ENCODE results near the gene NBPF12.
"Not testable (repeated sequence)": the region's sequence is repeated elsewhere in the genome, so short reads cannot be mapped to it uniquely, and the experiment has no call there.

NBPF12 gene, protein sequence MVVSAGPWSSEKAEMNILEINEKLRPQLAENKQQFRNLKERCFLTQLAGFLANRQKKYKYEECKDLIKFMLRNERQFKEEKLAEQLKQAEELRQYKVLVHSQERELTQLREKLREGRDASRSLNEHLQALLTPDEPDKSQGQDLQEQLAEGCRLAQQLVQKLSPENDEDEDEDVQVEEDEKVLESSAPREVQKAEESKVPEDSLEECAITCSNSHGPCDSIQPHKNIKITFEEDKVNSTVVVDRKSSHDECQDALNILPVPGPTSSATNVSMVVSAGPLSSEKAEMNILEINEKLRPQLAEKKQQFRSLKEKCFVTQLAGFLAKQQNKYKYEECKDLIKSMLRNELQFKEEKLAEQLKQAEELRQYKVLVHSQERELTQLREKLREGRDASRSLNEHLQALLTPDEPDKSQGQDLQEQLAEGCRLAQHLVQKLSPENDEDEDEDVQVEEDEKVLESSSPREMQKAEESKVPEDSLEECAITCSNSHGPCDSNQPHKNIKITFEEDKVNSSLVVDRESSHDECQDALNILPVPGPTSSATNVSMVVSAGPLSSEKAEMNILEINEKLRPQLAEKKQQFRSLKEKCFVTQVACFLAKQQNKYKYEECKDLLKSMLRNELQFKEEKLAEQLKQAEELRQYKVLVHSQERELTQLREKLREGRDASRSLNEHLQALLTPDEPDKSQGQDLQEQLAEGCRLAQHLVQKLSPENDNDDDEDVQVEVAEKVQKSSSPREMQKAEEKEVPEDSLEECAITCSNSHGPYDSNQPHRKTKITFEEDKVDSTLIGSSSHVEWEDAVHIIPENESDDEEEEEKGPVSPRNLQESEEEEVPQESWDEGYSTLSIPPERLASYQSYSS (N-terminal part only)

DNA sequence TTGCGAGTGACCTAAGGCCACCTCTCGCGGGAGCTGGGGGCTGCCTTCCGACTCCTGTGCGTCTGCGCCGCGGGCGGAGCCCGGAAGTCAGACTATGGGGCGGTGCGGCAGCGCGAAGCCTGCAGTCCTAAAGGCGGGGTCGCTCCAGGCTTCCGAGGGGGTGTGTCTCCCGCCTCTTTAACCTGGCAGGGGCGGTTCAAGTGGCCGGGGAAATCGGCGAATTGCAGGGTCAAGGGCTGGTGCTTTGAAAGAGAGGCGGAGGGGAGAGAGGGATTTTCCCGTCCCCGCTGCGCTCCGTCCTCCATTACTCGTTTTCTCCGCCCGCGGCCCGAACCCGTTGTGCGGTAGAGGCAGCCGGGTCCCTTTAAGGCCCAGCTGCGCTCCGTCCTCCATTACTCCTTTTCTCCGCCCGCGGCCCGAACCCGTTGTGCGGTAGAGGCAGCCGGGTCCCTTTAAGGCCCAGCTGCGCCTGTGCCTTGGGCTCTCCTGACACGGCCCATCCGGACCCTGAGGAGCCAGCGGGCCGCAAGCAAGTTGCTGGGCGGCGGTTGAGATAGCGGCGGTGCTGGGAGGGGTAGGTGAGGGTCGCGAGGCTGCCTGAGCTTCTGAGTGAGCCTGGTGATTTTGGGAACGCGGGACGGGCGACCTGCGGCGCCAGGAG lies at the start of gene NBPF12:
NBPF12 (plus strand) TSS at position 83 of the 661 bp plus-strand sequence. CDS start 21,820 bp downstream, outside the sequence.
- peak; percentile 72 for DNase-seq (ENCODE audit: low spot score)

- not testable (repeated sequence) for DNase-seq (ENCODE audit: low spot score)
Measured at GRCh38 chr1:146891355-146891754, 46.8 kb upstream of the NBPF12 start.

DNA sequence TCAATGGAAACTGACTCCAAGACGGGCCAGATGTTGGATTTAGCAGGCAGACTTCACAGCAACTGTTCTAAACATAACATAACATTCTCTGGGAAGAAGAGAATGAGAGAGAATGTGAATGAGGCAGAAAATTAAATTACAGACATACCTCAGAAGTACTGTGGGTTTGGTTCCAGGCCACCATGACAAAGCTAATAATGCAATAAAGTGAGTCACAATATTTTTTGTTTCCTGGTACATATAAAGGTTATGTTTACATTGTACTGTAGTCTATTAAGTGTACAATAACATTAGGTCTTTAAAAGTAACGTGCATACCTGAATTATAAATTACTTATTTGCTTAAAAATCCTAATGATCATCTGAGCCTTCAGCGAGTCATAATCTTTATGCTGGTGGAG lies 45.8 kb upstream of the NBPF12 start:
- DNase-seq (ENCODE audit: low spot score) = not testable (repeated sequence)

DNA sequence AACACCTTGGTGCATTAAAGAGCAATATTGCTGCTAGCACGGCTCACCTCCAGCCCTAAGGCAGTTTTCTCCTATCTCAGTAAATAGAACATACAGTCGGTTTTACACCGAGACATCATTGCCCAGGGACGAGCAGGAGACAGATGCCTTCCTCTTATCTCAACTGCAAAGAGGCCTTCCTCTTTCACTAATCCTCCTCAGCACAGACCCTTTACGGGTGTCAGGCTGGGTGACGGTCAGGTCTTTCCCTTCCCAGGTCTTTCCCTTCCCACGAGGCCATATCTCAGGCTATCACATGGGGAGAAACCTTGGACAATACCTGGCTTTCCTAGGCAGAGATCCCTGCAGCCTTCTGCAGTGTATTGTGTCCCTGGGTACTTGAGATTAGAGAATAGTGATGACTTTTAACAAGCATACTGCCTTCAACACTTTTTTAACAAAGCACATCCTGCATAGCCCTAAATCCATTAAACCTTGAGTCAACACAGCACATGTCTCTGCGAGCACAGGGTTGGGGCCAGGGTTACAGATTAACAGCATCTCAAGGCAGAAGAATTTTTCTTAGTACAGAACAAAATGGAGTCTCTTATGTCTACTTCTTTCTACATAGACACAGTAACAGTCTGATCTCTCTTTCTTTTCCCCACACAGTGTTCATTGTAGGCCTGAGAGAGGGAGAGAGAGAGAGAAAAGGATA lies 30.4 kb upstream of the NBPF12 start:
- not testable (repeated sequence) for DNase-seq (ENCODE audit: low spot score)

- not testable (repeated sequence) for DNase-seq (ENCODE audit: low spot score)
Measured at GRCh38 chr1:146912975-146913374, 25.1 kb upstream of the NBPF12 start.

DNA sequence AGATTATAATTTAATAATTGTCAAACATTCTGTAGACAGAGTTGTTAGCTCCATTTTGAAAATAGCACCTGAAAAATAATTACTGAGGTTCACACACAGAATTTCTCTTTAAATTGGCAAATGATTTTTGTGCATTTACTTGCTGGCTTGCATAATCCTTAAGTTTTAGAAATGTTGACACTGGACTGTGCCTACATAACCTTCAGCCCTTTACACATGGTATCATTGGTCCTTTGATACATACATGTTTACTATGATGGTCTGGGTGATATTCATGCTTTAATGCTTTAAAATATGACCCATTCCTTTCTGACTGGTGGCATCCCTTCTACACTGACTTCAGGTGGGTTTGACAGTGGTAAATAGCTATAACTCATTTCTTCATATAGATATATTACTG lies 17.3 kb upstream of the NBPF12 start:
- DNase-seq (ENCODE audit: low spot score) = not testable (repeated sequence)

DNA sequence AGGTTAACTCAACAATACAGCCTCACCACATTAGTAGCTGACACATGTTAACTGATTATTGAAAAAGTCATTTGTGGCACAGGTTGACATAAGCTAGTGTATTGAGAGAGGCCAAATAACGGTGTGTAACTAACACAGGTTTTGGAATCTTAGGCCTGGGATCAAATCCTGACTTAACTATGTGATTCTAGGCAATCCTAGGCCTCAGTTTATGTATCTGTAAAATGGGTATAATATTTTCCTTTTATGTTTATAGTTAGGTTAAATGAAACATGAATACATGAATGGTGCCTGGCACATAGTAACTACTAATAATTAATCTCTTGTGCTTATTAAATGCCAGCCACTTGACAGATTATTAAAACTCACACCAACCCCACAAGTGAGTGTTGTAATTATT lies 15.5 kb upstream of the NBPF12 start:
- DNase-seq (ENCODE audit: low spot score) = not testable (repeated sequence)

GRCh38 chr1:146924106-146924505 lies 14.0 kb upstream of the NBPF12 start:
- DNase-seq (ENCODE audit: low spot score) = not testable (repeated sequence)

GRCh38 chr1:146926413-146926812 lies 11.7 kb upstream of the NBPF12 start:
- DNase-seq (ENCODE audit: low spot score) = not testable (repeated sequence)

GRCh38 chr1:146930225-146930624 lies 7.9 kb upstream of the NBPF12 start:
- DNase-seq (ENCODE audit: low spot score) = not testable (repeated sequence)

- DNase-seq (ENCODE audit: low spot score) = not testable (repeated sequence)
Measured at GRCh38 chr1:146934390-146935223, 3.5 kb upstream of the NBPF12 start.

DNA sequence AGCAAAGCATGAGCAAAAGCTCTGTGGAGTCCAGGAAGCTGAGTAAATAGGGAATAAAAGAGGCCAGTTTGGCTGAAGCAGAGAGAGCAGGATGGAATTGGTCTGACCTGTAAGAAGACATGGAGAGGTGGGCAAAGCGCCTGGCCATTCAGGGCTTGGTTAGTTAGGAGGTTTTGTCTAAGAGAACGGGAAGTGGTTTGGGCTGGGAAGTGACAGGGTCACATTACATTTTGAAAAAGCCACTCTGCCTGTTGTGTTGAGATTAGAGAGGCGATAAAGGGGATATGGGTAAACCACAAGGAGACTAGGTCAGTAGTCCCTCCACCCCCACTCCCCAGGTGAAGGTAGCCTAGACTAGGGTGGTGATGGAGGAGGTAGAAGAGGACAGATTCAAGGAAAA lies 662 bp upstream of the NBPF12 start:
- not testable (repeated sequence) for DNase-seq (ENCODE audit: low spot score)

- peak; percentile 7 for DNase-seq (ENCODE audit: low spot score)
Measured at GRCh38 chr1:146938927-146939786, 1.0 kb downstream of the NBPF12 start.

GRCh38 chr1:146940293-146940692 lies 2.2 kb downstream of the NBPF12 start:
- DNase-seq (ENCODE audit: low spot score) = not testable (repeated sequence)

GRCh38 chr1:146943342-146943886 lies 5.3 kb downstream of the NBPF12 start:
- DNase-seq (ENCODE audit: low spot score) = not testable (repeated sequence)

GRCh38 chr1:146948127-146948526 lies 10.0 kb downstream of the NBPF12 start:
- not testable (repeated sequence) for DNase-seq (ENCODE audit: low spot score)

GRCh38 chr1:146964340-146964739 lies 26.2 kb downstream of the NBPF12 start:
- not testable (repeated sequence) for DNase-seq (ENCODE audit: low spot score)

- DNase-seq (ENCODE audit: low spot score) = not testable (repeated sequence)
Measured at GRCh38 chr1:146966351-146966750, 28.2 kb downstream of the NBPF12 start.

- not testable (repeated sequence) for DNase-seq (ENCODE audit: low spot score)
Measured at GRCh38 chr1:146970656-146971055, 32.5 kb downstream of the NBPF12 start.

All from GM20000 (cell line).